HepG2 (cell line): Measurements from ENCODE around the gene AFF2. TPM values are rescaled to one million over a fixed set of nuclear protein-coding genes. Genes with fewer than 3 reads are reported as not detected.

Experiments
- ATAC-seq: fragments of 200-7000 bp; cut with Tn5 transposase; 3 replicates; pipeline ENCODE4 v1.9.1; 2020; ENCODE audit warnings: mild to moderate bottlenecking, moderate library complexity
- BruUV-seq: library from RNA; stranded (reverse); fragments of 400-500 nt; replicated peaks from 2 replicates; lab custom pipeline; 2021; lab: Mats Ljungman, UMichigan
- CTCF ChIA-PET: fragments of 300-600 bp; formaldehyde crosslinking; extraction: SDS; loops from one replicate; lab custom pipeline; 2021; ENCODE audit warnings: low total read pairs, inconsistent platforms, low intra/inter-chr PET ratio; lab: Yijun Ruan, JAX
- POLR2A ChIA-PET: fragments of 350-600 bp; sonication (Branson Sonifier 250); formaldehyde crosslinking; loops from one replicate; lab custom pipeline; 2020; ENCODE audit warnings: antibody characterized with exemption, inconsistent platforms; lab: Yijun Ruan, JAX
- DNase-seq: peaks from one replicate; pipeline ENCODE4 v3.0.0-alpha.2; 2015; ENCODE audit warnings: low spot score
- FAIRE-seq: peaks from 3 replicates; lab custom pipeline; 2011; peaks lifted over from hg19 to GRCh38; lab: Jason Lieb, UNC
- H2AFZ ChIP-seq: one replicate; pipeline ENCODE4 v1.6.1; 2011; ENCODE audit warnings: low read length, inconsistent platforms
- H3K27ac ChIP-seq: fragments of 300-600 bp; 3 replicates; pipeline ENCODE4 v1.8.0; 2011; ENCODE audit warnings: mixed run types, mild to moderate bottlenecking, mixed read lengths, low read length, inconsistent platforms; ENCODE audit not compliant: insufficient read depth; ENCODE audit errors: extremely low read length
- H3K27me3 ChIP-seq, 2 experiments: fragments of 200-600 bp in 1 of 2; 2 replicates in 1 of 2; 3 replicates in 1 of 2; pipeline versions ENCODE4 v1.6.0 to v1.8.0; 2011; ENCODE audit warnings: low read length in 2 of 2, mild to moderate bottlenecking in 2 of 2, moderate library complexity in 2 of 2, inconsistent platforms in 1 of 2; ENCODE audit not compliant: insufficient read depth in 2 of 2, control insufficient read depth in 1 of 2
- H3K36me3 ChIP-seq, 2 experiments: fragments of 200-600 bp in 1 of 2; replicated peaks in 1 of 2; 2 replicates in 1 of 2; 3 replicates in 1 of 2; pipeline versions ENCODE4 v1.5.1 to v1.8.0; 2011; ENCODE audit warnings: low read length in 2 of 2, inconsistent platforms in 1 of 2; ENCODE audit not compliant: insufficient read depth in 2 of 2, control insufficient read depth in 1 of 2
- H3K4me1 ChIP-seq: 2 replicates; pipeline ENCODE4 v1.5.1; 2012; ENCODE audit warnings: low read length, inconsistent platforms; ENCODE audit not compliant: insufficient read depth
- H3K4me2 ChIP-seq: 2 replicates; pipeline ENCODE4 v1.6.0; 2011; ENCODE audit warnings: low read depth, low read length, inconsistent platforms
- H3K4me3 ChIP-seq, 3 experiments: fragments of 200-600 bp in 1 of 3; sonication (generic), shearing (Covaris generic) in 1 of 3; replicated peaks in 1 of 3; 2 replicates each; pipeline ENCODE4 v1.5.1; 2011 to 2016; ENCODE audit warnings: low read length in 3 of 3, inconsistent platforms in 2 of 3, low read depth in 2 of 3, mild to moderate bottlenecking in 2 of 3, control low read depth in 1 of 3, mixed read lengths in 1 of 3; ENCODE audit not compliant: insufficient read depth in 1 of 3
- H3K79me2 ChIP-seq: one replicate; pipeline ENCODE4 v1.6.1; 2011; ENCODE audit warnings: low read length, inconsistent platforms; ENCODE audit not compliant: insufficient read depth
- H3K9ac ChIP-seq: 2 replicates; pipeline ENCODE4 v1.6.0; 2011; ENCODE audit warnings: mild to moderate bottlenecking, low read depth, low read length, inconsistent platforms; ENCODE audit not compliant: insufficient read depth
- H3K9me3 ChIP-seq: 2 replicates; pipeline ENCODE4 v1.5.1; 2012; ENCODE audit warnings: mild to moderate bottlenecking, low read length
- H4K20me1 ChIP-seq: 2 replicates; pipeline ENCODE4 v1.6.0; 2011; ENCODE audit warnings: inconsistent platforms, mild to moderate bottlenecking, low read length, moderate library complexity; ENCODE audit not compliant: insufficient read depth
- CBFB ChIP-seq: sonication (generic); formaldehyde crosslinking; IDR thresholded peaks from 2 replicates; pipeline ENCODE4 v1.4.0; 2020; ENCODE audit warnings: missing genetic modification reagents
- CBX2 ChIP-seq, 2 experiments: fragments of 200-600 bp in 1 of 2; sonication (generic); formaldehyde crosslinking in 1 of 2; IDR thresholded peaks; 2 replicates each; pipeline versions ENCODE4 v1.7.0 to v1.8.1; 2018 to 2022; ENCODE audit warnings: low read depth in 2 of 2, low read length in 1 of 2, mild to moderate bottlenecking in 1 of 2, missing genetic modification reagents in 1 of 2
- ELF3 ChIP-seq: IDR thresholded peaks from 2 replicates; pipeline ENCODE4 v1.6.1; 2016; ENCODE audit warnings: missing genetic modification reagents, missing compliant biosample characterization
- PAWR ChIP-seq: sonication (generic); formaldehyde crosslinking; IDR thresholded peaks from 2 replicates; pipeline ENCODE4 v1.4.0; 2020; ENCODE audit warnings: missing genetic modification reagents, mild to moderate bottlenecking, borderline replicate concordance
- RBFOX2 ChIP-seq: fragments of 200-400 bp; formaldehyde crosslinking; IDR thresholded peaks from 2 replicates; pipeline ENCODE4 v1.6.1; 2017; ENCODE audit warnings: low read depth, mild to moderate bottlenecking, low read length
- STAG1 ChIP-seq: sonication (generic); formaldehyde crosslinking; IDR thresholded peaks from 2 replicates; pipeline ENCODE4 v1.4.0; 2020; ENCODE audit warnings: missing genetic modification reagents
- ZBTB10 ChIP-seq: sonication (generic); formaldehyde crosslinking; IDR thresholded peaks from 2 replicates; pipeline ENCODE4 v1.4.0; 2020; ENCODE audit warnings: missing genetic modification reagents, borderline replicate concordance
- WGBS: methylation state at CpG from one replicate; pipeline ENCODE4 v1.1.6; 2017; ENCODE audit warnings: low lambda C conversion rate; 5-methylcytosine and 5-hydroxymethylcytosine counted together
- in situ Hi-C: cut with HindIII; loops from 2 replicates; pipeline ENCODE4 v1.10.0; 2017; ENCODE audit warnings: low pct_unique_long_range_greater_than_20kb; ENCODE audit not compliant: extremely low pct_ligation_motif_present
- intact Hi-C: fragments of 100-400 bp; cut with micrococcal nuclease; formaldehyde crosslinking; loops from one replicate; pipeline ENCODE4 v1.10.0; 2022; ENCODE audit not compliant: unreplicated experiment
- polyA plus RNA-seq, 8 experiments: library from polyadenylated mRNA; depleted of rRNA in 3 of 8; stranded (reverse) in 7 of 8; unstranded in 1 of 8; fragments of >200 nt; fragmentation: Illumina TruSeq in 4 of 8; extraction: Trizol in 4 of 8; gene quantifications; 2 replicates each; pipeline versions ENCODE4 v1.2.1 to v1.2.3, GENCODE V29; 2011 to 2016; ENCODE audit warnings: low read depth in 4 of 8, missing spikeins in 1 of 8, mixed read lengths in 1 of 8; ENCODE audit not compliant: insufficient read depth in 1 of 8
- total RNA-seq, 5 experiments: library from RNA; depleted of rRNA; stranded (reverse); fragments of >200 nt; fragmentation: Illumina TruSeq; extraction: Trizol; gene quantifications; 2 replicates each; pipeline ENCODE4 v1.2.3, GENCODE V29; 2016; ENCODE audit warnings: low read depth in 1 of 5

The AFF2 gene
- total and polyA plus RNA-seq, 2 of the 13 experiments (the other 11 are each of a cell fraction or from before 2014, with no cell fraction given): not detected

- no peak for FAIRE-seq
- no peak overlapping the region for H3K9ac ChIP-seq
- no peak overlapping the region for H3K4me2 ChIP-seq
- no peak overlapping the region for H2AFZ ChIP-seq
- H3K9me3 ChIP-seq: no peaks in the 10 kb centered on the region
- H4K20me1 ChIP-seq: no peaks in the 10 kb centered on the region
- no peaks in the 10 kb centered on the region for H3K36me3 ChIP-seq
- H3K27me3 ChIP-seq: no peaks in the 10 kb centered on the region
- WGBS: 0% methylated on average over 3 of the region's 3 CpGs
- no peak overlapping the region for H3K27ac ChIP-seq
- H3K4me1 ChIP-seq: no peaks in the 10 kb centered on the region
- in situ Hi-C loops (no loop called here), intact Hi-C loops (no loop called here)
- ATAC-seq: no peak
- TF ChIP-seq PAWR: no peak
- no peak for TF ChIP-seq CBFB (CRISPR knock-in tag)
- no peak for TF ChIP-seq CBX2 (IDR thresholded peaks at IDR 0.05; ENCODE audit: low read depth, low read length)
- no peak for TF ChIP-seq CBX2 (CRISPR knock-in tag; IDR thresholded peaks at IDR 0.05; ENCODE audit: low read depth)
- no peak for TF ChIP-seq ZBTB10 (CRISPR knock-in tag)
- no peak for TF ChIP-seq ELF3 (CRISPR knock-in tag)
- TF ChIP-seq RBFOX2: no peak
- no peak for TF ChIP-seq STAG1 (CRISPR knock-in tag)
- no TSS peak for BruUV-seq
- ChIA-PET CTCF (no interaction called here), POLR2A (no interaction called here)
- H3K4me3 ChIP-seq: no peak overlapping the region
- H3K79me2 ChIP-seq: no peaks in the 10 kb centered on the region
- DNase-seq: no peak
These were observed 109.9 kb downstream of the AFF2 start for GRCh38 chrX:148610328-148610698.
